Breast epithelium (tissue), 4 donors: ENCODE measurements around the gene PPL. TPM values are rescaled to one million over a fixed set of nuclear protein-coding genes. Genes with fewer than 3 reads are reported as not detected.

Experiments
- DNase-seq, 2 donors: peaks; one replicate each; pipeline ENCODE4 v3.0.0-alpha.2; 2019; ENCODE audit warnings: low spot score in 2 of 2
- H3K27ac ChIP-seq, 2 donors: fragments of 200-600 bp; sonication (generic) in 1 of 2; one replicate each; pipeline ENCODE4 v1.5.1; 2016 to 2019; ENCODE audit warnings: mild to moderate bottlenecking in 1 of 2
- H3K27me3 ChIP-seq, 2 donors: fragments of 200-600 bp; sonication (generic) in 1 of 2; one replicate each; pipeline versions ENCODE4 v1.5.1 to v1.6.0; 2017 to 2019; ENCODE audit warnings: control low read depth in 1 of 2, mild to moderate bottlenecking in 1 of 2
- H3K36me3 ChIP-seq: fragments of 200-600 bp; one replicate; pipeline ENCODE4 v1.5.1; 2019
- H3K4me1 ChIP-seq, 2 donors: fragments of 200-600 bp; sonication (generic); one replicate each; pipeline ENCODE4 v1.5.1; 2016 to 2019; ENCODE audit warnings: control low read depth in 1 of 2
- H3K4me3 ChIP-seq, 3 donors: fragments of 200-600 bp; sonication (generic); 1 replicate in 2 of 3; 2 replicates in 1 of 3; pipeline ENCODE4 v1.5.1; 2016 to 2019; ENCODE audit warnings: mild to moderate bottlenecking in 3 of 3, moderate library complexity in 2 of 3
- H3K9me3 ChIP-seq, 2 donors: fragments of 200-600 bp; sonication (generic) in 1 of 2; one replicate each; pipeline ENCODE4 v1.5.1; 2016 to 2019; ENCODE audit warnings: control low read depth in 1 of 2
- CTCF ChIP-seq, 3 donors: fragments of 450-650 bp; IDR thresholded peaks; one replicate each; pipeline ENCODE4 v1.5.1; 2016 to 2017; ENCODE audit warnings: antibody characterized with exemption in 3 of 3, mild to moderate bottlenecking in 3 of 3, moderate library complexity in 3 of 3
- POLR2A ChIP-seq: fragments of 450-650 bp; IDR thresholded peaks from one replicate; pipeline ENCODE4 v1.6.1; 2016; ENCODE audit warnings: antibody characterized with exemption, mild to moderate bottlenecking, moderate library complexity
- POLR2AphosphoS5 ChIP-seq, 3 donors: sonication (generic); formaldehyde crosslinking; IDR thresholded peaks; one replicate each; pipeline ENCODE4 v1.6.1; 2017; ENCODE audit warnings: antibody characterized with exemption in 3 of 3
- intact Hi-C: fragments of 100-400 bp; cut with DNase I; formaldehyde crosslinking; loops from one replicate; pipeline ENCODE4 v1.15.1; 2023; ENCODE audit warnings: low total_unique reads
- total RNA-seq, 3 donors: library from RNA; depleted of rRNA; stranded (reverse); fragments of >200 nt; gene quantifications; one replicate each; pipeline ENCODE4 v1.1.0, GENCODE V29; 2016

Gene PPL
- total RNA-seq, 3 donors from 2014 or later, result 53.1 to 169 (median 97.5) TPM

- H3K27ac ChIP-seq, result peak overlapping the region; percentile 65 to 77
- intact Hi-C loops, result no loop called here
- H3K27me3 ChIP-seq, result no peaks in the 10 kb centered on the region
- H3K4me3 ChIP-seq, result no peak overlapping the region
- no peaks in the 10 kb centered on the region for H3K4me1 ChIP-seq
- no peak for TF ChIP-seq CTCF (IDR thresholded peaks at IDR 0.05)
- no peak for TF ChIP-seq POLR2A
- no peak for TF ChIP-seq POLR2AphosphoS5 (IDR thresholded peaks at IDR 0.05)
- peak in 1 of 2 donors; percentile 63 for DNase-seq
- no peaks in the 10 kb centered on the region for H3K36me3 ChIP-seq
- H3K9me3 ChIP-seq, result no peaks in the 10 kb centered on the region
Observed at GRCh38 chr16:4859190-4859899, 77.6 kb downstream of the PPL start.

GRCh38 chr16:4855804-4856203 lies 81.1 kb downstream of the PPL start:
- Histone ChIP-seq H3K4me3 (no peak overlapping the region), H3K27ac (no peak overlapping the region), H3K36me3 (no peaks in the 10 kb centered on the region), H3K9me3 (no peaks in the 10 kb centered on the region), H3K4me1 (no peaks in the 10 kb centered on the region), H3K27me3 (no peaks in the 10 kb centered on the region)
- intact Hi-C loops, result no loop called here
- no peak for DNase-seq
- TF ChIP-seq POLR2AphosphoS5 (IDR thresholded peaks at IDR 0.05) (no peak), POLR2A (no peak), CTCF (IDR thresholded peaks at IDR 0.05) (no peak)

GRCh38 chr16:4855371-4855770 lies 81.6 kb downstream of the PPL start:
- Histone ChIP-seq H3K36me3 (no peaks in the 10 kb centered on the region), H3K4me3 (no peak overlapping the region), H3K27me3 (no peaks in the 10 kb centered on the region), H3K27ac (no peak overlapping the region), H3K9me3 (no peaks in the 10 kb centered on the region), H3K4me1 (peaks cover 0 to 1% of the 10 kb centered on the region in 2 donors)
- intact Hi-C loops, result no loop called here
- no peak for DNase-seq
- TF ChIP-seq POLR2A (no peak), CTCF (IDR thresholded peaks at IDR 0.05) (no peak), POLR2AphosphoS5 (IDR thresholded peaks at IDR 0.05) (no peak)

GRCh38 chr16:4852221-4852872 lies 84.6 kb downstream of the PPL start:
- Histone ChIP-seq H3K27me3 (no peaks in the 10 kb centered on the region), H3K36me3 (no peaks in the 10 kb centered on the region), H3K9me3 (no peaks in the 10 kb centered on the region), H3K27ac (no peak overlapping the region), H3K4me1 (peaks cover 0 to 6% of the 10 kb centered on the region in 2 donors), H3K4me3 (no peak overlapping the region)
- DNase-seq, result no peak
- intact Hi-C loops, result no loop called here
- TF ChIP-seq POLR2A, result no peak
- no peak for TF ChIP-seq POLR2AphosphoS5 (IDR thresholded peaks at IDR 0.05)

- no peaks in the 10 kb centered on the region for H3K9me3 ChIP-seq
- no peaks in the 10 kb centered on the region for H3K27me3 ChIP-seq
- H3K27ac ChIP-seq, result no peak overlapping the region
- no peaks in the 10 kb centered on the region for H3K36me3 ChIP-seq
- DNase-seq, result no peak
- intact Hi-C loops, result no loop called here
- H3K4me1 ChIP-seq, result peaks cover 0 to 13% of the 10 kb centered on the region in 2 donors
- H3K4me3 ChIP-seq, result peak overlapping the region in 1 of 3 donors; percentile 42
- no peak for TF ChIP-seq CTCF (IDR thresholded peaks at IDR 0.05)
- no peak for TF ChIP-seq POLR2A
- TF ChIP-seq POLR2AphosphoS5 (IDR thresholded peaks at IDR 0.05), result no peak
Observed at GRCh38 chr16:4850211-4850610, 86.7 kb downstream of the PPL start.
